ENCODE measurements around the gene BIN1. TPM values are rescaled to one million over a fixed set of nuclear protein-coding genes. Genes with fewer than 3 reads are reported as not detected.
A peak's percentile ranks its signal among the peaks of the same experiment; 100 is the strongest.

Gene BIN1
- polyA plus RNA-seq, 4 donors = 6.7 to 54.3 (median 28.7) TPM

DNA sequence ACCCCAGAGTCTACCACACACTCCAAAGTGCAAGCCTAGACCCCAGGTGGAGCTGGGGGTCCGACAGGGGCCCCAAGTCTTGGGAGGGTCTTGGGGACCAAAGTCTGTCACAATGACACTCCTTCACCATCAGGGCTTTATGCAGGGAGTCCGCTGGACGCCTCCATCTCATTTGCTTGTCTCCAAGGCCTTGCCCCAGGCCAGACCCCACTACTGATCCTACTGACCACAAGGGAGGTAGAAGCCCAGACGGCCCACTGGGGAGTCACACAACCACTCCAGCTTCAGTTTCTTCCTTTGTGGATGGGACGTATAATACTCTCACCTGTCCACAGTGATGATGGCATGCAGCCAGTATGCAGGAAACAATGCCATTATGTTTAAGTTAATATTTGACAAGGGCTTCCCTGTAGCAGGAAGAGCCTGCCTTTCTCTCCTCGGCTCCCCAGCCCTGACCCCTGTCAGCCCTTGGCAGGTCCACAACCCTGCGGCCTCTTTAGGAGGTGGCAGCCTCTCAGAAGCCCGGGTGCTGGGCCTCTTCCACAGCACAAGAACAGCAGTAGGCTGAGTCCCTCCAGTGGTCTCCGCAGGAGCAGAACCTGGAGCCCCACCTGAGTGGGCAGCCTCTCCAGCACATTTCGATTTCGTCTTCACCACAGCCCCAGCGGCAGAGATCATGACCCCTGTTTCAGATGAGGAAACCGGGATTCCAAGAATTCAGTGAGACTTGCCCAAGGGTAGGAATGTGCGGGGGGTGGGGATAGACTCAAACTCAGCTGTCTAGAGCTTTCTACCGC is 6.5 kb downstream of the BIN1 start:
- Histone ChIP-seq H3K4me1 (ENCODE audit: control insufficient read depth in 3 of 3, insufficient read depth in 2 of 3, low read depth in 1 of 3, low read length in 2 of 3) (peaks cover 4 to 86% (median 7%) of the 10 kb centered on the region in 3 donors), H3K36me3 (ENCODE audit: control insufficient read depth in 3 of 3, insufficient read depth in 2 of 3, low read depth in 1 of 3, low read length in 3 of 3) (peaks cover 0 to 64% (median 0%) of the 10 kb centered on the region in 3 donors), H3K4me3 (ENCODE audit: low read depth in 1 of 3, low read length in 3 of 3) (peak overlapping the region in 1 of 3 donors; percentile 8), H3K27me3 (ENCODE audit: control insufficient read depth in 3 of 3, insufficient read depth in 3 of 3, low read length in 3 of 3) (no peaks in the 10 kb centered on the region), H3K9me3 (ENCODE audit: control insufficient read depth in 2 of 2, insufficient read depth in 1 of 2, low read depth in 1 of 2, low read length in 1 of 2) (peaks cover 0 to 3% of the 10 kb centered on the region in 2 donors), H3K27ac (ENCODE audit: low read depth in 1 of 3, low read length in 2 of 3) (peak overlapping the region; percentile 43 to 75 (median 73))
- FAIRE-seq (no peak), DNase-seq (peak; percentile 88 to 90)
- WGBS, 3 donors = 18 to 55% (median 41%) methylated on average over 15 of the region's 15 CpGs

DNA sequence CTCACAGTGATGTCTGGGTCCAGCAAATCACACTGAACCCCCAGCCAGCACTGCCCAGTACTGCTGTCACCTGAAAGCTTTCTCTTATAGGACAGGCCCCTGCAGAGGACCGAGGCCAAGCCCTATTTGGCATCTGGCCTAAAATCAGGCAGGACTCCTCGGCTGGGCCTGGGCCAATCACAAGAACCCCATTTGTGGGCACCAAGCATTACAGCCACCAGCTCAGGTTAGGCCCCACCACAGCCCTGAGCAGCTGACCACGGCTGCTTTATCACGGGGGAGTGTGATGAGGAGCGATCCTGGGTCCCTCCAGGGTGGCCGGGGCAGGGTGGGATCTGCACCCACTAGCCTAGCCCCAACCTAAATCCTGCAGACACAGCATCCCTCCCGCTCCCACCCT is 8.2 kb downstream of the BIN1 start:
- no peak for FAIRE-seq
- Histone ChIP-seq H3K9me3 (ENCODE audit: control insufficient read depth in 2 of 2, insufficient read depth in 1 of 2, low read depth in 1 of 2, low read length in 1 of 2) (peaks cover 0 to 3% of the 10 kb centered on the region in 2 donors), H3K27me3 (ENCODE audit: control insufficient read depth in 3 of 3, insufficient read depth in 3 of 3, low read length in 3 of 3) (no peaks in the 10 kb centered on the region), H3K4me1 (ENCODE audit: control insufficient read depth in 3 of 3, insufficient read depth in 2 of 3, low read depth in 1 of 3, low read length in 2 of 3) (peaks cover 4 to 84% (median 13%) of the 10 kb centered on the region in 3 donors), H3K27ac (ENCODE audit: low read depth in 1 of 3, low read length in 2 of 3) (no peak overlapping the region), H3K4me3 (ENCODE audit: low read depth in 1 of 3, low read length in 3 of 3) (no peak overlapping the region), H3K36me3 (ENCODE audit: control insufficient read depth in 3 of 3, insufficient read depth in 2 of 3, low read depth in 1 of 3, low read length in 3 of 3) (peaks cover 0 to 57% (median 0%) of the 10 kb centered on the region in 3 donors)
- 49 to 70% (median 52%) methylated on average over 7 of the region's 7 CpGs for WGBS, 3 donors
- no peak for DNase-seq

DNA sequence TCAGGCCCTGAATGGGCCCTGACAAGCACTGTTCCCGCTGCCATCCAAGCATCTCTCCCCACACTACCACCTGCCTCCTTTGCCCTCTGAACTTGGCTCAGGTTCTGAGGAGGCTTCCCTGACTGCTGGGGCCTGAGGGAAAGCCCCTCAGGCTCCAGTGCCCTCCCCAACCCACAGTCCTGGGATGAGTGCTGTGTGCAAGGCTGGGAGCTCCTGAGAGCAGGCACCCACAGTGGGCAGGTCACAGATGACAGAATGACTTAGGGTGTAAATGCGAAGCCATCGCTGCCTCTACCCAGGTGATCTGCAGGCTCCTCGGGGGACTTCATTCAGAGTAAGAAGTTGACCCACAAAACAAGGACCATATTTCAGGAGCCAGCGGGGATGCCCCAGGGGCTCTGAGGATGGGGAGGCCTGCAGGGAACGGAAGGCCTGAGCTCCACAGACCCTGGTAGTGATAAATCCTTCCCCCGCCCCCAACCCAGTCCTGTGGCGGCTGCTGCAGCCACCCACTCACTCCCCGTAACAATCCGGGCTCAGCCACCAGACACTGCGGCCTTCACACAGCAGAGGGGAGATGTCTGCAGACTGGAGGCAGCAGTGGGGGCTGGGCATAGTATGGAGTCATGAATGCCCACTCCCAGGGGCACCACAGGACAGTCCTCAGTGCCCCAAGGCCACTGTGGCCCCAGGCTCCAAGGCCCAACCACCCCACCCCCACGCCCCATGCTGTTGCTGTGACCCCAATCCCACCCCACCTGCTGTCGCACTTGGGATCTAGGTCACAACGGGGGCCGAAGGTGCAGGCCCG is 8.9 kb downstream of the BIN1 start:
- DNase-seq = no peak
- FAIRE-seq = no peak
- Histone ChIP-seq H3K4me1 (ENCODE audit: control insufficient read depth in 3 of 3, insufficient read depth in 2 of 3, low read depth in 1 of 3, low read length in 2 of 3) (peaks cover 4 to 77% (median 13%) of the 10 kb centered on the region in 3 donors), H3K4me3 (ENCODE audit: low read depth in 1 of 3, low read length in 3 of 3) (no peak overlapping the region), H3K27me3 (ENCODE audit: control insufficient read depth in 3 of 3, insufficient read depth in 3 of 3, low read length in 3 of 3) (no peaks in the 10 kb centered on the region), H3K36me3 (ENCODE audit: control insufficient read depth in 3 of 3, insufficient read depth in 2 of 3, low read depth in 1 of 3, low read length in 3 of 3) (peaks cover 0 to 53% (median 0%) of the 10 kb centered on the region in 3 donors), H3K27ac (ENCODE audit: low read depth in 1 of 3, low read length in 2 of 3) (no peak overlapping the region), H3K9me3 (ENCODE audit: control insufficient read depth in 2 of 2, insufficient read depth in 1 of 2, low read depth in 1 of 2, low read length in 1 of 2) (peaks cover 0 to 3% of the 10 kb centered on the region in 2 donors)
- 51 to 75% (median 71%) methylated on average over 16 of the region's 16 CpGs for WGBS, 3 donors

- FAIRE-seq (no peak), DNase-seq (peak in 1 of 2 donors; percentile 37)
- WGBS, 3 donors = 25 to 53% (median 44%) methylated on average over 3 of the region's 3 CpGs
- H3K27ac ChIP-seq (ENCODE audit: low read depth in 1 of 3, low read length in 2 of 3) = peak overlapping the region in 1 of 3 donors; percentile 7
- peaks cover 0 to 47% (median 0%) of the 10 kb centered on the region in 3 donors for H3K36me3 ChIP-seq (ENCODE audit: control insufficient read depth in 3 of 3, insufficient read depth in 2 of 3, low read depth in 1 of 3, low read length in 3 of 3)
- peaks cover 0 to 3% of the 10 kb centered on the region in 2 donors for H3K9me3 ChIP-seq (ENCODE audit: control insufficient read depth in 2 of 2, insufficient read depth in 1 of 2, low read depth in 1 of 2, low read length in 1 of 2)
- no peak overlapping the region for H3K4me3 ChIP-seq (ENCODE audit: low read depth in 1 of 3, low read length in 3 of 3)
- H3K4me1 ChIP-seq (ENCODE audit: control insufficient read depth in 3 of 3, insufficient read depth in 2 of 3, low read depth in 1 of 3, low read length in 2 of 3) = peaks cover 4 to 71% (median 13%) of the 10 kb centered on the region in 3 donors
- H3K27me3 ChIP-seq (ENCODE audit: control insufficient read depth in 3 of 3, insufficient read depth in 3 of 3, low read length in 3 of 3) = no peaks in the 10 kb centered on the region
Measured at GRCh38 chr2:127097471-127097765, 9.5 kb downstream of the BIN1 start.

GRCh38 chr2:127096718-127097470 is 10.1 kb downstream of the BIN1 start:
- peaks cover 4 to 68% (median 13%) of the 10 kb centered on the region in 3 donors for H3K4me1 ChIP-seq (ENCODE audit: control insufficient read depth in 3 of 3, insufficient read depth in 2 of 3, low read depth in 1 of 3, low read length in 2 of 3)
- no peak for FAIRE-seq
- no peak overlapping the region for H3K4me3 ChIP-seq (ENCODE audit: low read depth in 1 of 3, low read length in 3 of 3)
- peaks cover 0 to 3% of the 10 kb centered on the region in 2 donors for H3K9me3 ChIP-seq (ENCODE audit: control insufficient read depth in 2 of 2, insufficient read depth in 1 of 2, low read depth in 1 of 2, low read length in 1 of 2)
- peak overlapping the region in 2 of 3 donors; percentile 13 to 28 for H3K27ac ChIP-seq (ENCODE audit: low read depth in 1 of 3, low read length in 2 of 3)
- DNase-seq = peak in 1 of 2 donors; percentile 67
- H3K27me3 ChIP-seq (ENCODE audit: control insufficient read depth in 3 of 3, insufficient read depth in 3 of 3, low read length in 3 of 3) = no peaks in the 10 kb centered on the region
- H3K36me3 ChIP-seq (ENCODE audit: control insufficient read depth in 3 of 3, insufficient read depth in 2 of 3, low read depth in 1 of 3, low read length in 3 of 3) = peaks cover 0 to 42% (median 0%) of the 10 kb centered on the region in 3 donors
- 42 to 67% (median 48%) methylated on average over 15 of the region's 15 CpGs for WGBS, 3 donors

- peaks cover 0 to 3% of the 10 kb centered on the region in 2 donors for H3K9me3 ChIP-seq (ENCODE audit: control insufficient read depth in 2 of 2, insufficient read depth in 1 of 2, low read depth in 1 of 2, low read length in 1 of 2)
- WGBS, 3 donors = 62 to 73% (median 65%) methylated on average over 9 of the region's 9 CpGs
- no peaks in the 10 kb centered on the region for H3K27me3 ChIP-seq (ENCODE audit: control insufficient read depth in 3 of 3, insufficient read depth in 3 of 3, low read length in 3 of 3)
- no peak for DNase-seq
- H3K36me3 ChIP-seq (ENCODE audit: control insufficient read depth in 3 of 3, insufficient read depth in 2 of 3, low read depth in 1 of 3, low read length in 3 of 3) = peaks cover 0 to 38% (median 0%) of the 10 kb centered on the region in 3 donors
- no peak for FAIRE-seq
- H3K4me3 ChIP-seq (ENCODE audit: low read depth in 1 of 3, low read length in 3 of 3) = no peak overlapping the region
- peaks cover 4 to 62% (median 13%) of the 10 kb centered on the region in 3 donors for H3K4me1 ChIP-seq (ENCODE audit: control insufficient read depth in 3 of 3, insufficient read depth in 2 of 3, low read depth in 1 of 3, low read length in 2 of 3)
- H3K27ac ChIP-seq (ENCODE audit: low read depth in 1 of 3, low read length in 2 of 3) = no peak overlapping the region
Measured at GRCh38 chr2:127096280-127096679, 10.7 kb downstream of the BIN1 start.

- Histone ChIP-seq H3K4me1 (ENCODE audit: control insufficient read depth in 3 of 3, insufficient read depth in 2 of 3, low read depth in 1 of 3, low read length in 2 of 3) (peaks cover 4 to 59% (median 13%) of the 10 kb centered on the region in 3 donors), H3K4me3 (ENCODE audit: low read depth in 1 of 3, low read length in 3 of 3) (no peak overlapping the region), H3K27me3 (ENCODE audit: control insufficient read depth in 3 of 3, insufficient read depth in 3 of 3, low read length in 3 of 3) (no peaks in the 10 kb centered on the region), H3K27ac (ENCODE audit: low read depth in 1 of 3, low read length in 2 of 3) (no peak overlapping the region), H3K9me3 (ENCODE audit: control insufficient read depth in 2 of 2, insufficient read depth in 1 of 2, low read depth in 1 of 2, low read length in 1 of 2) (no peaks in the 10 kb centered on the region), H3K36me3 (ENCODE audit: control insufficient read depth in 3 of 3, insufficient read depth in 2 of 3, low read depth in 1 of 3, low read length in 3 of 3) (peaks cover 0 to 36% (median 0%) of the 10 kb centered on the region in 3 donors)
- FAIRE-seq = no peak
- 82 to 90% (median 84%) methylated on average over 8 of the region's 8 CpGs for WGBS, 3 donors
- DNase-seq = no peak
Measured at GRCh38 chr2:127095784-127096183, 11.2 kb downstream of the BIN1 start.

DNA sequence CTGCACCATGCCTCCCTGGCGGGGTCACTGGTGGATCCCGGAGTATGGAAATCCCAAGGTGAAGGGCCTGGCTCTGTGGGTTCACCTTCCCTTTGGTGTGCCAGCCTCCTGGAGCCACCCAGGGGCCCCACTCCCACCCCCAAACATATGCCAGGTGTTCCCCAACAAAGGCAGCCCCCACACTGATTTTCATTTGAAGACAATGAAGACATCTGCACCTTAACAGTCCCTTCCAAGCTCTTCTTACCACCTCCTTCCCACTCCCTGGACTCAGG is 11.7 kb downstream of the BIN1 start:
- 86 to 100% (median 91%) methylated on average over 2 of the region's 2 CpGs for WGBS, 3 donors
- H3K27me3 ChIP-seq (ENCODE audit: control insufficient read depth in 3 of 3, insufficient read depth in 3 of 3, low read length in 3 of 3) = no peaks in the 10 kb centered on the region
- no peak for FAIRE-seq
- DNase-seq = no peak
- peaks cover 0 to 36% (median 0%) of the 10 kb centered on the region in 3 donors for H3K36me3 ChIP-seq (ENCODE audit: control insufficient read depth in 3 of 3, insufficient read depth in 2 of 3, low read depth in 1 of 3, low read length in 3 of 3)
- peaks cover 4 to 59% (median 13%) of the 10 kb centered on the region in 3 donors for H3K4me1 ChIP-seq (ENCODE audit: control insufficient read depth in 3 of 3, insufficient read depth in 2 of 3, low read depth in 1 of 3, low read length in 2 of 3)
- peak overlapping the region in 1 of 3 donors; percentile 32 for H3K27ac ChIP-seq (ENCODE audit: low read depth in 1 of 3, low read length in 2 of 3)
- H3K4me3 ChIP-seq (ENCODE audit: low read depth in 1 of 3, low read length in 3 of 3) = no peak overlapping the region
- no peaks in the 10 kb centered on the region for H3K9me3 ChIP-seq (ENCODE audit: control insufficient read depth in 2 of 2, insufficient read depth in 1 of 2, low read depth in 1 of 2, low read length in 1 of 2)
